OCI-LY7 (cell line): Measurements from ENCODE around the gene ASS1. TPM values are rescaled to one million over a fixed set of nuclear protein-coding genes. Genes with fewer than 3 reads are reported as not detected.

Experiments used
- BruUV-seq: library from RNA; stranded (reverse); fragments of 400-500 nt; replicated peaks from 2 replicates; lab custom pipeline; 2021; lab: Mats Ljungman, UMichigan
- CTCF ChIA-PET: fragments of 300-600 bp; sonication (Branson Sonifier 250); formaldehyde crosslinking; loops from one replicate; lab custom pipeline; 2022; ENCODE audit warnings: antibody characterized with exemption; ENCODE audit not compliant: unreplicated experiment; lab: Charles Lee
- POLR2A ChIA-PET: fragments of 300-600 bp; sonication (Branson Sonifier 250); formaldehyde crosslinking; loops from one replicate; lab custom pipeline; 2022; ENCODE audit warnings: antibody characterized with exemption; lab: Charles Lee
- DNase-seq: peaks from one replicate; pipeline ENCODE4 v3.0.0-alpha.2; 2015; ENCODE audit warnings: low spot score
- H2AFZ ChIP-seq: fragments of 200-600 bp; sonication (generic), shearing (Covaris generic); 2 replicates; pipeline ENCODE4 v1.6.1; 2014; ENCODE audit warnings: mild to moderate bottlenecking, antibody characterized with exemption, low read length, moderate library complexity
- H3K27ac ChIP-seq: fragments of 200-600 bp; sonication (generic); 2 replicates; pipeline ENCODE4 v1.5.1; 2014; ENCODE audit warnings: mixed run types, low read depth, mild to moderate bottlenecking, moderate library complexity, low read length, inconsistent platforms; ENCODE audit not compliant: poor library complexity, severe bottlenecking
- H3K36me3 ChIP-seq: fragments of 200-600 bp; sonication (generic); 2 replicates; pipeline ENCODE4 v1.6.1; 2014; ENCODE audit warnings: mild to moderate bottlenecking, antibody characterized with exemption, low read length, moderate library complexity, mixed read lengths; ENCODE audit not compliant: insufficient read depth
- H3K4me1 ChIP-seq: fragments of 200-600 bp; sonication (generic); 2 replicates; pipeline ENCODE4 v1.5.1; 2014; ENCODE audit warnings: mild to moderate bottlenecking, low read length; ENCODE audit not compliant: insufficient read depth, poor library complexity, severe bottlenecking
- H3K4me2 ChIP-seq: fragments of 200-600 bp; sonication (generic); 2 replicates; pipeline ENCODE4 v1.6.1; 2014; ENCODE audit warnings: mild to moderate bottlenecking, low read length
- H3K4me3 ChIP-seq: fragments of 200-600 bp; sonication (generic); 2 replicates; pipeline ENCODE4 v1.5.1; 2014; ENCODE audit warnings: mild to moderate bottlenecking, low read depth, low read length; ENCODE audit not compliant: poor library complexity, severe bottlenecking
- H3K79me2 ChIP-seq: fragments of 200-600 bp; sonication (generic); 2 replicates; pipeline ENCODE4 v1.6.1; 2016; ENCODE audit warnings: low read depth, mild to moderate bottlenecking, low read length, moderate library complexity, mixed read lengths; ENCODE audit not compliant: insufficient read depth
- H3K9me2 ChIP-seq: fragments of 200-600 bp; sonication (generic); 2 replicates; pipeline ENCODE4 v1.6.1; 2016; ENCODE audit warnings: mild to moderate bottlenecking, low read length, mixed read lengths; ENCODE audit not compliant: insufficient read depth
- H3K9me3 ChIP-seq: fragments of 200-600 bp; sonication (generic); 2 replicates; pipeline ENCODE4 v1.6.1; 2014; ENCODE audit warnings: mild to moderate bottlenecking, mixed run types, low read length, mixed read lengths
- H4K20me1 ChIP-seq: fragments of 200-600 bp; sonication (generic); 2 replicates; pipeline ENCODE4 v1.6.1; 2014; ENCODE audit warnings: mild to moderate bottlenecking, antibody characterized with exemption, low read length, moderate library complexity, mixed read lengths; ENCODE audit not compliant: insufficient read depth
- EZH2phosphoT487 ChIP-seq: fragments of 200-600 bp; sonication (generic); IDR thresholded peaks from 2 replicates; pipeline ENCODE4 v1.6.1; 2018; ENCODE audit warnings: low read depth, borderline replicate concordance, mild to moderate bottlenecking, mixed run types, antibody characterized with exemption, low read length, moderate library complexity, mixed read lengths
- intact Hi-C: fragments of 100-400 bp; cut with micrococcal nuclease; formaldehyde crosslinking; loops from one replicate; pipeline ENCODE4 v1.10.0; 2022; ENCODE audit not compliant: unreplicated experiment
- total RNA-seq, 2 experiments: library from RNA; depleted of rRNA in 1 of 2; stranded (reverse); fragments of >200 nt in 1 of 2; shearing (Covaris generic) in 1 of 2; gene quantifications; 2 replicates each; pipeline ENCODE4 v1.2.3, GENCODE V29; 2014 to 2022
- TF ChIP-seq, protein P1 (sequence below): fragments of 200-600 bp; sonication (generic); conservative IDR thresholded peaks from 2 replicates; pipeline ENCODE4 v1.5.1; 2014; ENCODE audit warnings: mild to moderate bottlenecking, antibody characterized with exemption, low read length, moderate library complexity, mixed read lengths

ASS1 gene
- total RNA-seq, 2 experiments from 2014 or later: 0.70 to 16.3 TPM

- no peak overlapping the region for H3K4me2 ChIP-seq
- H2AFZ ChIP-seq: no peak overlapping the region
- H3K9me3 ChIP-seq: no peaks in the 10 kb centered on the region
- H3K36me3 ChIP-seq: no peaks in the 10 kb centered on the region
- no TSS peak for BruUV-seq
- no peaks in the 10 kb centered on the region for H4K20me1 ChIP-seq
- no peaks in the 10 kb centered on the region for H3K4me1 ChIP-seq
- TF ChIP-seq, protein P1, sequence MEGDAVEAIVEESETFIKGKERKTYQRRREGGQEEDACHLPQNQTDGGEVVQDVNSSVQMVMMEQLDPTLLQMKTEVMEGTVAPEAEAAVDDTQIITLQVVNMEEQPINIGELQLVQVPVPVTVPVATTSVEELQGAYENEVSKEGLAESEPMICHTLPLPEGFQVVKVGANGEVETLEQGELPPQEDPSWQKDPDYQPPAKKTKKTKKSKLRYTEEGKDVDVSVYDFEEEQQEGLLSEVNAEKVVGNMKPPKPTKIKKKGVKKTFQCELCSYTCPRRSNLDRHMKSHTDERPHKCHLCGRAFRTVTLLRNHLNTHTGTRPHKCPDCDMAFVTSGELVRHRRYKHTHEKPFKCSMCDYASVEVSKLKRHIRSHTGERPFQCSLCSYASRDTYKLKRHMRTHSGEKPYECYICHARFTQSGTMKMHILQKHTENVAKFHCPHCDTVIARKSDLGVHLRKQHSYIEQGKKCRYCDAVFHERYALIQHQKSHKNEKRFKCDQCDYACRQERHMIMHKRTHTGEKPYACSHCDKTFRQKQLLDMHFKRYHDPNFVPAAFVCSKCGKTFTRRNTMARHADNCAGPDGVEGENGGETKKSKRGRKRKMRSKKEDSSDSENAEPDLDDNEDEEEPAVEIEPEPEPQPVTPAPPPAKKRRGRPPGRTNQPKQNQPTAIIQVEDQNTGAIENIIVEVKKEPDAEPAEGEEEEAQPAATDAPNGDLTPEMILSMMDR: no peak
- no peak for TF ChIP-seq EZH2phosphoT487
- no peaks in the 10 kb centered on the region for H3K9me2 ChIP-seq
- DNase-seq: no peak
- H3K27ac ChIP-seq: no peak overlapping the region
- POLR2A ChIA-PET: no interaction called here
- CTCF ChIA-PET: no interaction called here
- intact Hi-C loops: no loop called here
- H3K79me2 ChIP-seq: no peaks in the 10 kb centered on the region
- no peak overlapping the region for H3K4me3 ChIP-seq
Measured at GRCh38 chr9:130471411-130472183, 26.8 kb downstream of the ASS1 start.

DNA sequence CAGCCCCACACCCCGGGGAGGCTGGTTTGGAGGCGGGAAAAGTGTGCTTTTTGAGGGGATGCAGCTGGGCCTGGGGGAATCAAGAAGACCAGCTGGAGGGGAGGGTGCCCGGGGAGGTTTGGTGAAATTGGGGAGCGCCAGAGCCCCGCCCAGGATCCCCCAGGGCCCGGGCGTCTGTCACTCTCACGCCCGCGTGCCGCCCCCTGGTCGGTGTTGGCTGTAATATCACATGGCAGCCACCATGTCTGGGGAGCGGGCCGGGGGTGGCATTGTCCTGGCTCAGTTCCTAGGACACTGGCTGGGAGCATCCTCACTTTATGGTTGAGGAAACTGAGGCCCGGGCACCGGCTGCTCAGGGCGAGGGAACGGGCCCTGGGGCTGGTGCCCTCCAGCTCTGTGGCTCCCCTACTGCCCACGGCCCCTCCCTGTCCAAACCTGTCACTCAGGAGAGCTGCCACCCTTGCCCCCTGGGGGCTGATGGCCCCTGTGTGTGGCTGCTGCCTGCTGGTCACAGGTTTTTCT lies 27.5 kb downstream of the ASS1 start:
- H3K4me2 ChIP-seq: no peak overlapping the region
- no peak overlapping the region for H2AFZ ChIP-seq
- no TSS peak for BruUV-seq
- H3K9me3 ChIP-seq: no peaks in the 10 kb centered on the region
- H4K20me1 ChIP-seq: no peaks in the 10 kb centered on the region
- H3K36me3 ChIP-seq: no peaks in the 10 kb centered on the region
- no peak for DNase-seq
- H3K27ac ChIP-seq: no peak overlapping the region
- H3K9me2 ChIP-seq: no peaks in the 10 kb centered on the region
- POLR2A ChIA-PET: no interaction called here
- TF ChIP-seq, protein P1: no peak
- TF ChIP-seq EZH2phosphoT487: no peak
- H3K4me3 ChIP-seq: no peak overlapping the region
- intact Hi-C loops: no loop called here
- CTCF ChIA-PET: no interaction called here
- H3K4me1 ChIP-seq: no peaks in the 10 kb centered on the region
- H3K79me2 ChIP-seq: no peaks in the 10 kb centered on the region

DNA sequence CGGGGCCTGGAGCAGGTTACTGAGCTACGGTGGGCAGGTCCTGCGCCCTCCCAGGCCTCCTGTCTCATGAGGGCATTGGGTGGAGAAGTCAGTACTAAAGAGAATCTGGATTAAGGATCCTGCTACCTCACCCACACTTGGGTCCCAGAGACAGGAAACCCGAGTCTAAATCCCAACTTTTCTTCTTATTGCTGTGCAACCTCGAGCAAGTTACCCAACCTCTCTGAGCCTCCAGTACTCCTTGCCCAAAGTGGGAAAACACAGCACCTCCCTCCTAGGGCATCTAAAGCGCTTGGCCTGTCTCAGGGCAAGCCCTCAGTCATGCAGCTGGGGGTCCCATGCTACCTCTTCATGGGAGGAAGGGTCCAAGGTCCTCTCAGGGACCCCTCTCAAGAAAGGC lies 28.2 kb downstream of the ASS1 start:
- no peak overlapping the region for H3K27ac ChIP-seq
- no peaks in the 10 kb centered on the region for H3K79me2 ChIP-seq
- no TSS peak for BruUV-seq

More for the DNA sequence above, 28.2 kb downstream of the ASS1 start:
- Histone ChIP-seq H3K9me2 (no peaks in the 10 kb centered on the region), H3K4me2 (no peak overlapping the region), H3K4me1 (no peaks in the 10 kb centered on the region), H3K9me3 (no peaks in the 10 kb centered on the region), H3K4me3 (no peak overlapping the region), H2AFZ (no peak overlapping the region), H4K20me1 (no peaks in the 10 kb centered on the region), H3K36me3 (no peaks in the 10 kb centered on the region)
- intact Hi-C loops: no loop called here
- ChIA-PET POLR2A (no interaction called here), CTCF (no interaction called here)
- DNase-seq: no peak
- TF ChIP-seq, protein P1: no peak
- TF ChIP-seq EZH2phosphoT487: no peak
